PFSK-1 (cell line): ENCODE measurements around the gene FAM209A.

ENCODE experiments used
- POLR2AphosphoS5 ChIP-seq: IDR thresholded peaks from 2 replicates; pipeline ENCODE4 v1.6.1; 2012; ENCODE audit warnings: low read depth, mild to moderate bottlenecking, control low read depth, low read length, moderate library complexity
- SIN3A ChIP-seq: IDR thresholded peaks from 2 replicates; pipeline ENCODE4 v1.6.1; 2012; ENCODE audit warnings: mild to moderate bottlenecking, low read length, moderate library complexity, borderline replicate concordance; ENCODE audit not compliant: insufficient read depth
- TAF1 ChIP-seq: IDR thresholded peaks from 2 replicates; pipeline ENCODE4 v1.6.1; 2012; ENCODE audit warnings: low read length, control low read depth, borderline replicate concordance; ENCODE audit not compliant: insufficient read depth
- TF ChIP-seq, protein P1 (sequence below), 2 experiments: IDR thresholded peaks; 2 replicates each; pipeline versions ENCODE4 v1.6.1 to v1.8.0; 2011 to 2012; ENCODE audit warnings: low read depth in 2 of 2, low read length in 2 of 2, control low read depth in 1 of 2, inconsistent platforms in 1 of 2, mild to moderate bottlenecking in 1 of 2, moderate library complexity in 1 of 2; ENCODE audit not compliant: insufficient read depth in 1 of 2

DNA sequence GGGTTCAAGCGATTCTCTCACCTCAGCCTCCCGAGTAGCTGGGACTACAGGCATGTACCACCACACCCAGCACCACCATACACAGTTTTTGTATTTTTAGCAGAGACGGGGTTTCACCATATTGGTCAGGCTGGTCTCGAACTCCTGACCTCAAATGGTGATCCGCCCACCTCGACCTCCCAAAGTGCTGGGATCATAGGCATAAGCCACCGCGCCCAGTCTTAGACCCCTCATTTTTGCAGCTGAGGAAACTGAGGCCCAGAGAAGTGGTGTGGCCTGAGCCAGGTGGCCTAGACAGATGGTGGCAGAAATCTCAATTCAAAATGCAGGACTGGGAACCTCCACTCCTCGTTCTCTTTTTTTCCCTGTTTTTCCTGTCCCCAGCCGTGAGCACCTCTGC is 12.6 kb upstream of the FAM209A start:
- no peak for TF ChIP-seq POLR2AphosphoS5
- TF ChIP-seq, protein P1, sequence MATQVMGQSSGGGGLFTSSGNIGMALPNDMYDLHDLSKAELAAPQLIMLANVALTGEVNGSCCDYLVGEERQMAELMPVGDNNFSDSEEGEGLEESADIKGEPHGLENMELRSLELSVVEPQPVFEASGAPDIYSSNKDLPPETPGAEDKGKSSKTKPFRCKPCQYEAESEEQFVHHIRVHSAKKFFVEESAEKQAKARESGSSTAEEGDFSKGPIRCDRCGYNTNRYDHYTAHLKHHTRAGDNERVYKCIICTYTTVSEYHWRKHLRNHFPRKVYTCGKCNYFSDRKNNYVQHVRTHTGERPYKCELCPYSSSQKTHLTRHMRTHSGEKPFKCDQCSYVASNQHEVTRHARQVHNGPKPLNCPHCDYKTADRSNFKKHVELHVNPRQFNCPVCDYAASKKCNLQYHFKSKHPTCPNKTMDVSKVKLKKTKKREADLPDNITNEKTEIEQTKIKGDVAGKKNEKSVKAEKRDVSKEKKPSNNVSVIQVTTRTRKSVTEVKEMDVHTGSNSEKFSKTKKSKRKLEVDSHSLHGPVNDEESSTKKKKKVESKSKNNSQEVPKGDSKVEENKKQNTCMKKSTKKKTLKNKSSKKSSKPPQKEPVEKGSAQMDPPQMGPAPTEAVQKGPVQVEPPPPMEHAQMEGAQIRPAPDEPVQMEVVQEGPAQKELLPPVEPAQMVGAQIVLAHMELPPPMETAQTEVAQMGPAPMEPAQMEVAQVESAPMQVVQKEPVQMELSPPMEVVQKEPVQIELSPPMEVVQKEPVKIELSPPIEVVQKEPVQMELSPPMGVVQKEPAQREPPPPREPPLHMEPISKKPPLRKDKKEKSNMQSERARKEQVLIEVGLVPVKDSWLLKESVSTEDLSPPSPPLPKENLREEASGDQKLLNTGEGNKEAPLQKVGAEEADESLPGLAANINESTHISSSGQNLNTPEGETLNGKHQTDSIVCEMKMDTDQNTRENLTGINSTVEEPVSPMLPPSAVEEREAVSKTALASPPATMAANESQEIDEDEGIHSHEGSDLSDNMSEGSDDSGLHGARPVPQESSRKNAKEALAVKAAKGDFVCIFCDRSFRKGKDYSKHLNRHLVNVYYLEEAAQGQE (IDR thresholded peaks at IDR 0.05; ENCODE audit: insufficient read depth in 1 of 2, low read depth in 2 of 2, low read length in 2 of 2) = no peak
- TF ChIP-seq TAF1 = no peak
- no peak for TF ChIP-seq SIN3A
